ENCODE data around the gene AGPAT4. TPM values are rescaled to one million over a fixed set of nuclear protein-coding genes. Genes with fewer than 3 reads are reported as not detected.

The AGPAT4 gene
- total RNA-seq, 1 donor from 2014 or later = 4.7 TPM

- Mint-ChIP-seq H3K27me3 (no peaks in the 10 kb centered on the region), H3K36me3 (ENCODE audit: low read depth) (peaks cover 93% of the 10 kb centered on the region), H3K27ac (no peak overlapping the region), H3K9me3 (peaks cover 12% of the 10 kb centered on the region), H3K4me3 (no peak overlapping the region), H3K4me1 (no peaks in the 10 kb centered on the region)
- ChIA-PET POLR2A (no interaction called here), CTCF (no interaction called here)
- ATAC-seq (ENCODE audit: low read depth) (no peak), DNase-seq (no peak)
- TF ChIP-seq CTCF (IDR thresholded peaks at IDR 0.05) = no peak
- intact Hi-C loops (cut with micrococcal nuclease) = no loop called here
Observed at GRCh38 chr6:161117308-161117707, 156.6 kb downstream of the AGPAT4 start.

DNA sequence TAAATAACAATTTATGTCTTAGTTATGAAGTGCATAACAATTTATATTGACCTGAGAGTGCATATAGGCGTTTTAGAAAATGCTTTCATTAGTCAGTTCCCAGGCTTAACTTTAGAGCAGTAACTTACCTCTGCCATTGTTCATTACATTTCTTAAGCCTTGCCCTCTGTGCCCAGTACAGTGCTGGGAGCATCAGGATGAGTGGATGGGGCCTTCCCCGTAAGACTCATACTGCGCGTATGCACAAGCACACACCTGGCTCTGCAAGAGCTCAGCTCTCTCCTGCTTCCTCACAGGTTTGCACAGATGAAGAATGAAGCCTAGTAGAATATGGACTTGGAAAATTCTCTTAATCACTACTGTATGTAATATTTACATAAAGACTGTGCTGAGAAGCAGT is 157.3 kb downstream of the AGPAT4 start:
- Mint-ChIP-seq H3K27ac (no peak overlapping the region), H3K36me3 (ENCODE audit: low read depth) (peaks cover 93% of the 10 kb centered on the region), H3K9me3 (peaks cover 9% of the 10 kb centered on the region), H3K27me3 (no peaks in the 10 kb centered on the region), H3K4me3 (no peak overlapping the region), H3K4me1 (no peaks in the 10 kb centered on the region)
- ChIA-PET CTCF (no interaction called here), POLR2A (no interaction called here)
- no peak for TF ChIP-seq CTCF (IDR thresholded peaks at IDR 0.05)
- ATAC-seq (ENCODE audit: low read depth) = no peak
- intact Hi-C loops (cut with micrococcal nuclease) = no loop called here
- no peak for DNase-seq

DNA sequence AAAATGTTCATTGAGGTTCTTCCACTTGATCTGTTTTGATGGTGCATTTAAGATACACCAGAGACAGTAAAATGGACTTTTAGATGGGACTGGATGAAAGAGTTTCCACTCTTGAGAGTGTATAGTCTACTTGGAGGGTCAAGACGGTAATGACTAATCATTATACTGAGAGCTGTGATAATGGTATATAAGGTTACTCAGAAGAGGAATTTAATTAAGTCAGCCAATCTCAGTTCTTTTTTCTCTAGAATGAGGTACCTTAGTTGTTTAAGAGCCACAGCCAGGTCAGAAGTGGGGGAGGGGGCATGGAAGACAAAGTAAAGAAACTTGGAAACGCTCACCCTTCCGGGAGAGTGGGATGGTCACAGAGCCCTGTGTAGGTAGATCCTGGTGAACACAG is 158.4 kb downstream of the AGPAT4 start:
- Mint-ChIP-seq H3K4me1 (no peaks in the 10 kb centered on the region), H3K27me3 (no peaks in the 10 kb centered on the region), H3K9me3 (peaks cover 5% of the 10 kb centered on the region), H3K36me3 (ENCODE audit: low read depth) (peaks cover 96% of the 10 kb centered on the region), H3K4me3 (no peak overlapping the region), H3K27ac (no peak overlapping the region)
- intact Hi-C loops (cut with micrococcal nuclease) = no loop called here
- no peak for DNase-seq
- ATAC-seq (ENCODE audit: low read depth) = no peak
- POLR2A ChIA-PET = no interaction called here
- CTCF ChIA-PET = no interaction called here
- no peak for TF ChIP-seq CTCF (IDR thresholded peaks at IDR 0.05)

DNA sequence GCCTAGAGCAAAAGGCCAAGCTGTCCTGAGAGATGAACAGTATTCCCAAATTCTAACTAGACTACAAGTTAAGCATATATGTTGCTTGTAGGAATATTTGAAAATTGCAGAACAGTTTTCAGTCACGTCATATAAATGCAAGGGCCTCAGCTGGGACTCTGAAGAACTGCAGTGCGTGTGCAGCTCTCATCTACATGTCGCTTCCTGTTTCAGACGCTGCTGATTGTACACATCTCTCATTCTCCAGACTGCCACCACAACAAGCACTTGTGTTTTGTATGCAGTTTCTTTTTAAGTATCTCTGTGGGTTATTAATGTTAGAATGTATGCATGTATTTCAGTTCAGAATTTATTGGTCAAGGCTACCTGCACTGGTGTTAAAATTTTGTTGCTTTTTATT is 162.6 kb downstream of the AGPAT4 start:
- no peak overlapping the region for H3K4me3 Mint-ChIP-seq
- no peak for ATAC-seq (ENCODE audit: low read depth)
- H3K36me3 Mint-ChIP-seq (ENCODE audit: low read depth) = peaks cover 95% of the 10 kb centered on the region
- H3K27ac Mint-ChIP-seq = no peak overlapping the region
- intact Hi-C loops (cut with micrococcal nuclease) = no loop called here
- DNase-seq = no peak
- ChIA-PET POLR2A (no interaction called here), CTCF (no interaction called here)
- TF ChIP-seq CTCF (IDR thresholded peaks at IDR 0.05) = no peak
- H3K27me3 Mint-ChIP-seq = no peaks in the 10 kb centered on the region
- H3K9me3 Mint-ChIP-seq = no peaks in the 10 kb centered on the region
- no peaks in the 10 kb centered on the region for H3K4me1 Mint-ChIP-seq

DNA sequence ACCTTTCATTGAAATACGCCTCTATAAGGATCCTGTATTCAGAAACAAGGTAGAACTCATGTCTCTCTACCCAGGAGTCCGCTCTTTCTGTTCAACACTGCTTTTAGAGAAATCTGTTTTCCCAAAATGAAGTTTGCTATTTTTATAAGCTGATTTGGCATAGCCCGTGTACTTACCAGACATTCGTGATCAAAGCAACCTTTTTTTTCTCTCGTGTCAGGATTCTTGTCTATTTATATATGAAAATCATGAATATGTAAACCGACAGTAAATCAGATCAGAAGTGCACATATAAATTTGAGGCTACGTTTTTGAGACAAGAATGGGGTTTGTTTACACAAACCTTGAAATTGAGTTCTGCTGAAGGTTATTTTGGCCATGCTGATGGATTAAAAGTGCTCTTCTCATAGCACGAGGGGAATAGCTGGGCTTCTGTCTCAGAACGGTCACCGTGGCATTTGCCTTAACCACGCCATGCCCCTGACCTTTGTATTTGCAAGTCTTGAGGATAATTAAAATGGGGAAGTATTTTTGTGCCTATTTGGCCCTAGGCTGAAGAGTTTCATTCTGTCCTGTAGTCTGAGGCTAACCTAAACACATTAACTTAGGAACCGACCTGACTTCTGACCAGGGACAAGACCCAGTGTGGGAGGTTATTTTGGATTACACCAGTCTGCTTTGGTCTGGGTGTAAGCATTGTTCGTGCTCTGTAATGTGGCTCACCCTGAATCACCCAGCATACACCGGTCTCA is 163.7 kb downstream of the AGPAT4 start:
- H3K9me3 Mint-ChIP-seq = no peaks in the 10 kb centered on the region
- TF ChIP-seq CTCF (IDR thresholded peaks at IDR 0.05) = no peak
- H3K4me3 Mint-ChIP-seq = no peak overlapping the region
- DNase-seq (no peak), ATAC-seq (ENCODE audit: low read depth) (no peak)
- peaks cover 95% of the 10 kb centered on the region for H3K36me3 Mint-ChIP-seq (ENCODE audit: low read depth)
- ChIA-PET CTCF (no interaction called here), POLR2A (no interaction called here)
- H3K4me1 Mint-ChIP-seq = no peaks in the 10 kb centered on the region
- H3K27ac Mint-ChIP-seq = no peak overlapping the region
- no peaks in the 10 kb centered on the region for H3K27me3 Mint-ChIP-seq
- intact Hi-C loops (cut with micrococcal nuclease) = no loop called here

Measured in activated B cell treated with CpG ODN at 0.5 μM for 24 hours (primary cell).